Suprapubic skin (tissue), 3 donors: ENCODE results near the gene GPBAR1.

ENCODE experiments used
- CTCF ChIP-seq, 2 donors: fragments of 200-600 bp in 1 of 2; fragments of 450-650 bp in 1 of 2; sonication (generic) in 1 of 2; IDR thresholded peaks; one replicate each; pipeline ENCODE4 v1.5.1; 2016 to 2019; ENCODE audit warnings: antibody characterized with exemption in 2 of 2, mild to moderate bottlenecking in 1 of 2, moderate library complexity in 1 of 2
- POLR2A ChIP-seq, 2 donors: fragments of 450-650 bp; IDR thresholded peaks; one replicate each; pipeline ENCODE4 v1.6.1; 2017; ENCODE audit warnings: antibody characterized with exemption in 2 of 2, mild to moderate bottlenecking in 2 of 2, moderate library complexity in 2 of 2

DNA sequence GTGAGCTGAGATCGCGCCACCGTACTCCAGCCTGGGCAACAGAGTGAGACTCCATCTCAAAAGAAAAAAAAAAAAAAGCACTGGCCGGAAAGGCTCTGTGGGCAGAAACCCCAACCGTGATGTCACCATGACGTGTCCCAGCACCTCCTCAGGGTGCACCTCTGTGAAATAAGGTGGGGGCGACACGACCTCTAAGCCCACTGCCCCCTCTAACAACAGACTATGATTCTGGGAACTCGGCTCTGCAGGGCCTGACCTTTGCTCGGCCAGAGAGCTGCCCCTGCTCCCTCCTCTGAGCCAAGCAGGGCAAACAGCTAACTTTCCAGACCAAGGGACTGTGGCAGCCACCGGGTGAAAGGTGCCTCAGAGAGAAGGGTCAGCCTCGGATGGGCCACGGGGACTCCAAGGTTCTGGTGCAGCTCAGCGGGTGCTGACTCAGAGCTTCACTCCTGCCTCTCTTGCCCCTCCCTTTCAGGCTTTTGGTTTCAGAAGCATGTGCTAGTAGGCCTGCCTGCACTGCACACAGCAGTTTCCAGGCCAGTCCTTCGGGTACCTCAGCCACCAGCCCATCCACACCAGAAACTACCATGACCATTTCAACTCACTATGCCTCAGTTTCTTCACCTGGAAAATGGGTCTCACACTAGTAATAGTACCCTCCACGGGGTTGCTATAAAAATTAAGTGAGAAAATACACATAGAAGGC is 23.4 kb downstream of the GPBAR1 start:
- TF ChIP-seq CTCF (IDR thresholded peaks at IDR 0.05) (no peak), POLR2A (IDR thresholded peaks at IDR 0.05) (no peak)
